GM06990 (cell line): ENCODE measurements around the gene PLXNB3.
A peak's percentile ranks its signal among the peaks of the same experiment; 100 is the strongest.

Experiments used
- DNase-seq: peaks from one replicate; pipeline ENCODE4 v3.0.0-alpha.2; 2011; ENCODE audit not compliant: insufficient read length; ENCODE audit errors: extremely low read depth
- H3K27me3 ChIP-seq: replicated peaks from 2 replicates; pipeline ENCODE4 v1.6.0; 2011; ENCODE audit warnings: low read length; ENCODE audit not compliant: control insufficient read depth, insufficient read depth
- H3K36me3 ChIP-seq: 2 replicates; pipeline ENCODE4 v1.5.1; 2011; ENCODE audit warnings: low read length; ENCODE audit not compliant: control insufficient read depth, insufficient read depth
- H3K4me3 ChIP-seq: replicated peaks from 2 replicates; pipeline ENCODE4 v1.5.1; 2011; ENCODE audit warnings: low read depth, mild to moderate bottlenecking, control low read depth, low read length
- CTCF ChIP-seq: IDR thresholded peaks from 2 replicates; pipeline ENCODE4 v1.5.1; 2011; ENCODE audit warnings: low read length, control low read depth, mild to moderate bottlenecking, inconsistent platforms; ENCODE audit not compliant: insufficient read depth, poor library complexity, severe bottlenecking

The PLXNB3 gene

DNA sequence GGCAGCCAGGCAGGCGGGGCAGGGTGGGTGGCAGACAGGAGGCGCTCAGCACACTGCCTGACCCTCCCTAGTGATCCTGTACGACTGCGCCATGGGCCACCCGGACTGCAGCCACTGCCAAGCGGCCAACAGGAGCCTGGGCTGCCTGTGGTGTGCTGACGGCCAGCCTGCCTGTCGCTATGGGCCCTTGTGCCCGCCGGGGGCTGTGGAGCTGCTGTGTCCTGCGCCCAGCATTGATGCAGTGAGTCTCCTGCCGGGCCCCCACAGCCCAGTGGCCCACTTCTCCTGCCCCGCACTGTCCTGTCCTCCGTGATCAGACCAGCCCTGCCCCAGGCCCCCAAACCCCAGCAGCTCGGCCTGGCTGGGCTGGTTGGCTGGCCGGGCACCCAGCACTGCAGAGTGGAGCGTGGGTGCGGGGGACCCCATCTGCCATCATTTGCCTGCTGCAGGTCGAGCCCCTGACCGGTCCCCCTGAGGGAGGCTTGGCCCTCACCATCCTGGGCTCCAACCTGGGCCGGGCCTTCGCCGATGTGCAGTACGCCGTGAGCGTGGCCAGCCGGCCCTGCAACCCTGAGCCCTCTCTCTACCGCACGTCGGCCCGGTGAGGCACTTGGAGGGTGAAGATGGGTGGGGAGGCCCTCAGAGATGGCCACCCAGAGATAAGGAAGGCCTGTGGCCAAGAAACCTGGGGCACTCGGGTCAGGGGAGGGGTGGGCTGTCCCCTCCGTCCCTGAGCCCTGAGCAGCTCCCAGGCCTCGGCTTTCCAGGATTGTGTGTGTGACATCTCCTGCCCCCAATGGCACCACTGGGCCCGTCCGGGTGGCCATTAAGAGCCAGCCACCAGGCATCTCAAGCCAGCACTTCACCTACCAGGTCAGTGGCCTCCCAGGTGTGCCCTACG lies 7.6 kb downstream of the PLXNB3 start:
- DNase-seq: peak; percentile 4
- Histone ChIP-seq H3K27me3 (no peaks in the 10 kb centered on the region), H3K4me3 (no peak overlapping the region), H3K36me3 (no peaks in the 10 kb centered on the region)
- TF ChIP-seq CTCF: no peak

- H3K27me3 ChIP-seq: no peaks in the 10 kb centered on the region; the same call in 1 of the 2 replicates
- DNase-seq: no peak
- TF ChIP-seq CTCF: no peak
- H3K4me3 ChIP-seq: no peak overlapping the region
- H3K36me3 ChIP-seq: no peaks in the 10 kb centered on the region
These were observed 8.5 kb downstream of the PLXNB3 start for GRCh38 chrX:153772316-153773217.

DNA sequence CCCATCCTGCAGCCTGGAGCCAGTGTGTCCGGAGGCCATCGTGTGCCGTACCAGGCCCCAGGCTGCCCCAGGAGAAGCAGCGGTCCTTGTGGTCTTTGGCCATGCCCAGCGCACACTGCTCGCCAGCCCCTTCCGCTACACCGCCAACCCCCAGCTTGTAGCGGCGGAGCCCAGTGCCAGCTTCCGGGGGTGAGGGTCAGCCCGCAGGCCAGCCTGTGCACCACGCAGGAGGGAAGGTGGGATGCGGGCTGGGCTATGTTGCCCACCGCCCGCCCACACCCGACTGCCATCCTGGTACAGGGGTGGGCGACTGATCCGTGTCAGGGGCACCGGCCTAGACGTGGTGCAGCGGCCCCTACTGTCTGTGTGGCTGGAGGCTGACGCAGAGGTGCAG lies 9.2 kb downstream of the PLXNB3 start:
- no peak for TF ChIP-seq CTCF
- DNase-seq: no peak
- no peaks in the 10 kb centered on the region for H3K36me3 ChIP-seq
- H3K27me3 ChIP-seq: no peaks in the 10 kb centered on the region; the same call in 1 of the 2 replicates
- no peak overlapping the region for H3K4me3 ChIP-seq

DNA sequence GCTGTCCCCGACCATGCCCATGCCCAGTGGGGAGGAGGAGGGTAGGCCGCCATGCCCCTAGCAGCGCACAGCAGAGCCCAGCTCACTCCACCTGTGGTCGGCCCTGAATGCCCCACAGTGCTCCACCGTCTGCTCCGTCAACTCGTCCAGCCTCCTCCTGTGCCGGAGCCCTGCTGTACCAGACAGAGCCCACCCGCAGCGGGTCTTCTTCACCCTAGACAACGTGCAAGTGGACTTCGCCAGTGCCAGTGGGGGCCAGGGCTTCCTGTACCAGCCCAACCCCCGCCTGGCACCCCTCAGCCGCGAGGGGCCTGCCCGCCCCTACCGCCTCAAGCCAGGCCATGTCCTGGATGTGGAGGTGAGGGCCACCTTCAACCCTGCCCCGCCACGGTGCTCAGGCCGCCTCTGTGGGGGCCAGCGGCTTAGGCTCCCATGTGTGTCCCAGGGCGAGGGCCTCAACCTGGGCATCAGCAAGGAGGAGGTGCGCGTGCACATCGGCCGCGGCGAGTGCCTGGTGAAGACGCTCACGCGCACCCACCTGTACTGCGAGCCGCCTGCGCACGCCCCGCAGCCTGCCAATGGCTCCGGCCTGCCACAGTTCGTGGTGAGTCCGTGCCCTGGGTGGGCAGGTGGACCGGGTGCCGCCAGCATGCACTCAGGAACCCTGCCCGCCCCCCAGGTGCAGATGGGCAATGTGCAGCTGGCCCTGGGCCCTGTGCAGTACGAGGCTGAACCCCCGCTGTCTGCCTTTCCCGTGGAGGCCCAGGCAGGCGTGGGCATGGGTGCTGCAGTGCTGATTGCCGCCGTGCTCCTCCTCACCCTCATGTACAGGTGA lies 9.9 kb downstream of the PLXNB3 start:
- no peak overlapping the region for H3K4me3 ChIP-seq
- TF ChIP-seq CTCF: no peak
- DNase-seq: peak; percentile 4
- H3K27me3 ChIP-seq: no peaks in the 10 kb centered on the region; the same call in 1 of the 2 replicates
- H3K36me3 ChIP-seq: no peaks in the 10 kb centered on the region

DNA sequence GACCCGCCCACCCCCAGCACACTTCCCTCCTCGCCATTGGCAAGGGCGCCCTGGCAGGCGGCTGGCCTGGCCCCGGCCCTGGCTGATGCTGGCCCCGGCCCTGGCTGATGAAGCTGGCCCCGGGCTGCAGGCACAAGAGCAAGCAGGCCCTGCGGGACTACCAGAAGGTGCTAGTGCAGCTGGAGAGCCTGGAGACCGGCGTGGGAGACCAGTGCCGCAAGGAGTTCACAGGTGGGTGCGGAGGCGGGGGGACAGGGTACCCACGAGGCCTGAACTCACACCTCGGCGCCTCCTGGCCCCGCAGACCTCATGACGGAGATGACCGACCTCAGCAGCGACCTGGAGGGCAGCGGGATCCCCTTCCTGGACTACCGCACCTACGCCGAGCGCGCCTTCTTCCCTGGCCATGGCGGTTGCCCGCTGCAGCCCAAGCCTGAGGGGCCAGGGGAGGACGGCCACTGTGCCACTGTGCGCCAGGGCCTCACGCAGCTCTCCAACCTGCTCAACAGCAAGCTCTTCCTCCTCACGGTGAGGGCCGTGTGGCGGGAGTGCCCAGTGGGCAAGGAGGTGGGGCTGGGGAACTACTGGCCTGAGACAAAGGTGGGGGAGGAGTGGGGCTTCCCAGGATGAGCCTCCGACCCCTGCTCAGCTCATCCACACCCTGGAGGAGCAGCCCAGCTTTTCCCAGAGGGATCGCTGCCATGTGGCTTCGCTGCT lies 10.7 kb downstream of the PLXNB3 start:
- Histone ChIP-seq H3K4me3 (no peak overlapping the region), H3K27me3 (no peaks in the 10 kb centered on the region; the same call in 1 of the 2 replicates), H3K36me3 (no peaks in the 10 kb centered on the region)
- TF ChIP-seq CTCF: no peak
- DNase-seq: no peak
